Astrocyte of the spinal cord (primary cell): Measurements from ENCODE around the gene MACF1.

Source experiments
- DNase-seq: peaks from one replicate; pipeline ENCODE4 v3.0.0; 2011; ENCODE audit warnings: low read depth, low spot score
- H3K4me3 ChIP-seq: 2 replicates; pipeline ENCODE4 v1.5.1; 2011; ENCODE audit warnings: low read depth, mild to moderate bottlenecking, low read length, moderate library complexity
- CTCF ChIP-seq: IDR thresholded peaks from 2 replicates; pipeline ENCODE4 v1.5.1; 2012; ENCODE audit warnings: low read depth, mild to moderate bottlenecking, low read length, inconsistent platforms
- in situ Hi-C: cut with HindIII; loops from 2 replicates; pipeline ENCODE4 v1.10.0; 2017; ENCODE audit warnings: low sequenced_read_pairs

Gene MACF1

GRCh38 chr1:39481289-39481688 lies 276.8 kb downstream of the MACF1 start:
- in situ Hi-C loops: no loop called here

GRCh38 chr1:39483276-39483675 lies 278.8 kb downstream of the MACF1 start:
- in situ Hi-C loops: no loop called here
- no peak for DNase-seq
- no peak overlapping the region for H3K4me3 ChIP-seq
- no peak for TF ChIP-seq CTCF

More at GRCh38 chr1:39481289-39481688, 276.8 kb downstream of the MACF1 start:
- no peak overlapping the region for H3K4me3 ChIP-seq
- DNase-seq: no peak
- no peak for TF ChIP-seq CTCF

GRCh38 chr1:39484564-39484963 lies 280.1 kb downstream of the MACF1 start:
- no peak overlapping the region for H3K4me3 ChIP-seq
- no peak for TF ChIP-seq CTCF
- DNase-seq: no peak
- in situ Hi-C loops: no loop called here

- in situ Hi-C loops: no loop called here
- DNase-seq: no peak
- no peak for TF ChIP-seq CTCF
- no peak overlapping the region for H3K4me3 ChIP-seq
These were observed 280.7 kb downstream of the MACF1 start for GRCh38 chr1:39485046-39485803.

- in situ Hi-C loops: no loop called here
- no peak for DNase-seq
- no peak for TF ChIP-seq CTCF
- no peak overlapping the region for H3K4me3 ChIP-seq
These were observed 283.6 kb downstream of the MACF1 start for GRCh38 chr1:39488012-39488545.

GRCh38 chr1:39488793-39489566 lies 284.5 kb downstream of the MACF1 start:
- no peak for DNase-seq
- H3K4me3 ChIP-seq: no peak overlapping the region
- no peak for TF ChIP-seq CTCF
- in situ Hi-C loops: no loop called here
